Measurements from ENCODE around the gene SLIT1.

GRCh38 chr10:97071496-97071895 is 114.3 kb downstream of the SLIT1 start:
- TF ChIP-seq POLR2A (IDR thresholded peaks at IDR 0.05) (no peak), CTCF (IDR thresholded peaks at IDR 0.05) (no peak)
